ENCODE measurements around the gene MOXD1.
A peak's percentile ranks its signal among the peaks of the same experiment; 100 is the strongest.

Gene MOXD1

GRCh38 chr6:132412656-132413498 is 11.6 kb upstream of the MOXD1 start:
- DNase-seq (ENCODE audit: low read depth) = no peak
- no peak for TF ChIP-seq CTCF (IDR thresholded peaks at IDR 0.05; ENCODE audit: insufficient read depth, low read depth, low read length, missing control alignments)
- H3K4me3 ChIP-seq (ENCODE audit: low read depth, low read length) = no peak overlapping the region

- no peak for TF ChIP-seq CTCF (IDR thresholded peaks at IDR 0.05; ENCODE audit: insufficient read depth, low read depth, low read length, missing control alignments)
- no peak for DNase-seq (ENCODE audit: low read depth)
- H3K4me3 ChIP-seq (ENCODE audit: low read depth, low read length) = no peak overlapping the region
These were observed 10.0 kb upstream of the MOXD1 start for GRCh38 chr6:132411296-132411695.

GRCh38 chr6:132410830-132411229 is 9.6 kb upstream of the MOXD1 start:
- no peak for DNase-seq (ENCODE audit: low read depth)
- H3K4me3 ChIP-seq (ENCODE audit: low read depth, low read length) = no peak overlapping the region
- no peak for TF ChIP-seq CTCF (IDR thresholded peaks at IDR 0.05; ENCODE audit: insufficient read depth, low read depth, low read length, missing control alignments)

GRCh38 chr6:132405143-132405915 is 4.1 kb upstream of the MOXD1 start:
- H3K4me3 ChIP-seq (ENCODE audit: low read depth, low read length) = no peak overlapping the region; the same call in 1 of the 2 replicates
- peak; percentile 65 for DNase-seq (ENCODE audit: low read depth)
- TF ChIP-seq CTCF (IDR thresholded peaks at IDR 0.05; ENCODE audit: insufficient read depth, low read depth, low read length, missing control alignments) = no peak

GRCh38 chr6:132404736-132405135 is 3.5 kb upstream of the MOXD1 start:
- no peak overlapping the region; the same call in 1 of the 2 replicates for H3K4me3 ChIP-seq (ENCODE audit: low read depth, low read length)
- no peak for DNase-seq (ENCODE audit: low read depth)
- no peak for TF ChIP-seq CTCF (IDR thresholded peaks at IDR 0.05; ENCODE audit: insufficient read depth, low read depth, low read length, missing control alignments)

- no peak for DNase-seq (ENCODE audit: low read depth)
- H3K4me3 ChIP-seq (ENCODE audit: low read depth, low read length) = no peak overlapping the region
- TF ChIP-seq CTCF (IDR thresholded peaks at IDR 0.05; ENCODE audit: insufficient read depth, low read depth, low read length, missing control alignments) = no peak
These were observed 3.1 kb upstream of the MOXD1 start for GRCh38 chr6:132404330-132404729.

Data from GM12865 (cell line).